SK-N-SH (cell line): ENCODE results near the gene PRF1. TPM values are rescaled to one million over a fixed set of nuclear protein-coding genes. Genes with fewer than 3 reads are reported as not detected.

Source experiments
- CTCF ChIA-PET: fragments of 300-600, 350-600 bp; formaldehyde crosslinking; extraction: SDS; loops from one replicate; lab custom pipeline; 2021; lab: Yijun Ruan, JAX
- POLR2A ChIA-PET: fragments of 350-600 bp; sonication (Branson Sonifier 250); formaldehyde crosslinking; extraction: SDS; loops from one replicate; lab custom pipeline; 2020; ENCODE audit warnings: antibody characterized with exemption, inconsistent platforms; lab: Yijun Ruan, JAX
- DNase-seq: peaks from one replicate; pipeline ENCODE4 v3.0.0; 2012
- H2AFZ ChIP-seq: fragments of 200-600 bp; sonication (generic); 2 replicates; pipeline ENCODE4 v1.8.1; 2016; ENCODE audit warnings: antibody characterized with exemption, mild to moderate bottlenecking, low read depth
- H3F3A ChIP-seq: fragments of 200-600 bp; sonication (generic); replicated peaks from 2 replicates; pipeline ENCODE3; 2016; ENCODE audit warnings: antibody characterized with exemption, mild to moderate bottlenecking; ENCODE audit not compliant: insufficient read depth
- H3K27ac ChIP-seq, 2 experiments: fragments of 200-500 bp in 1 of 2; fragments of 200-600 bp in 1 of 2; sonication (Bioruptor generic) in 1 of 2; sonication (generic), shearing (Covaris generic) in 1 of 2; 2 replicates each; pipeline versions ENCODE4 v1.5.1 to v1.6.1; 2014 to 2016; ENCODE audit warnings: low read depth in 2 of 2, inconsistent platforms in 1 of 2, low read length in 1 of 2, mild to moderate bottlenecking in 1 of 2, mixed read lengths in 1 of 2
- H3K27me3 ChIP-seq: fragments of 200-600 bp; sonication (generic), shearing (Covaris generic); 2 replicates; pipeline ENCODE4 v1.6.1; 2016; ENCODE audit warnings: mixed run types; ENCODE audit not compliant: insufficient read depth
- H3K36me3 ChIP-seq, 2 experiments: fragments of 200-500 bp in 1 of 2; fragments of 200-600 bp in 1 of 2; sonication (Bioruptor generic) in 1 of 2; sonication (generic) in 1 of 2; replicated peaks in 1 of 2; 2 replicates each; pipeline versions ENCODE3 to v1.5.1; 2014 to 2016; ENCODE audit warnings: low read length in 1 of 2, mild to moderate bottlenecking in 1 of 2; ENCODE audit not compliant: insufficient read depth in 2 of 2, control insufficient read depth in 1 of 2
- H3K4me1 ChIP-seq, 2 experiments: fragments of 200-500 bp in 1 of 2; fragments of 200-600 bp in 1 of 2; sonication (Bioruptor generic) in 1 of 2; sonication (generic), shearing (Covaris generic) in 1 of 2; 2 replicates each; pipeline versions ENCODE4 v1.5.1 to v1.6.1; 2014 to 2016; ENCODE audit warnings: low read depth in 1 of 2, low read length in 1 of 2, mixed run types in 1 of 2; ENCODE audit not compliant: insufficient read depth in 2 of 2, control insufficient read depth in 1 of 2
- H3K4me2 ChIP-seq: fragments of 200-600 bp; sonication (generic), shearing (Covaris generic); 2 replicates; pipeline ENCODE4 v1.6.1; 2017; ENCODE audit warnings: mixed run types
- H3K4me3 ChIP-seq, 2 experiments: fragments of 200-500 bp in 1 of 2; fragments of 200-600 bp in 1 of 2; sonication (Bioruptor generic) in 1 of 2; sonication (generic), shearing (Covaris generic) in 1 of 2; 2 replicates each; pipeline versions ENCODE4 v1.5.1 to v1.8.1; 2014 to 2016; ENCODE audit warnings: low read depth in 2 of 2, inconsistent platforms in 1 of 2, low read length in 1 of 2, mild to moderate bottlenecking in 1 of 2, mixed read lengths in 1 of 2, moderate library complexity in 1 of 2
- H3K79me2 ChIP-seq: fragments of 200-600 bp; sonication (generic); 2 replicates; pipeline ENCODE4 v1.8.1; 2017; ENCODE audit warnings: mild to moderate bottlenecking; ENCODE audit not compliant: insufficient read depth
- H3K9ac ChIP-seq: fragments of 200-600 bp; sonication (generic); 2 replicates; pipeline ENCODE4 v1.6.1; 2017; ENCODE audit warnings: mixed run types
- H3K9me2 ChIP-seq: fragments of 200-600 bp; sonication (generic); 2 replicates; pipeline ENCODE4 v1.6.1; 2017; ENCODE audit warnings: mixed run types
- H3K9me3 ChIP-seq: fragments of 200-600 bp; sonication (generic); 2 replicates; pipeline ENCODE4 v1.6.1; 2017; ENCODE audit warnings: mixed run types, mild to moderate bottlenecking, moderate library complexity
- H4K20me1 ChIP-seq: fragments of 200-600 bp; sonication (generic); 2 replicates; pipeline ENCODE4 v1.6.1; 2017; ENCODE audit warnings: mild to moderate bottlenecking, mixed run types; ENCODE audit not compliant: insufficient read depth
- EP300 ChIP-seq, 2 experiments: IDR thresholded peaks; 2 replicates each; pipeline versions ENCODE4 v1.4.0 to v1.6.1; 2012; ENCODE audit warnings: borderline replicate concordance in 1 of 2, low read depth in 1 of 2, low read length in 1 of 2
- FOXM1 ChIP-seq: IDR thresholded peaks from 2 replicates; pipeline ENCODE4 v1.4.0; 2012; ENCODE audit warnings: low read depth, mild to moderate bottlenecking
- MXI1 ChIP-seq: IDR thresholded peaks from 2 replicates; pipeline ENCODE4 v1.6.1; 2012; ENCODE audit warnings: mild to moderate bottlenecking, low read depth, low read length, improper control_type of control experiment
- NRF1 ChIP-seq: IDR thresholded peaks from 2 replicates; pipeline ENCODE4 v1.6.1; 2012; ENCODE audit warnings: low read depth, mild to moderate bottlenecking, low read length
- POLR2AphosphoS5 ChIP-seq: IDR thresholded peaks from 2 replicates; pipeline ENCODE4 v1.6.1; 2012; ENCODE audit warnings: low read depth, low read length
- RAD21 ChIP-seq: IDR thresholded peaks from 2 replicates; pipeline ENCODE4 v1.6.1; 2012; ENCODE audit warnings: mild to moderate bottlenecking, low read length
- RFX5 ChIP-seq: IDR thresholded peaks from 2 replicates; pipeline ENCODE4 v1.6.1; 2012; ENCODE audit warnings: mild to moderate bottlenecking, improper control_type of control experiment, low read length
- TAF1 ChIP-seq: IDR thresholded peaks from 2 replicates; pipeline ENCODE4 v1.6.1; 2012; ENCODE audit warnings: low read depth, mild to moderate bottlenecking, low read length, moderate library complexity, borderline replicate concordance
- TCF12 ChIP-seq: IDR thresholded peaks from 2 replicates; pipeline ENCODE4 v1.4.0; 2012
- TEAD4 ChIP-seq: IDR thresholded peaks from 2 replicates; pipeline ENCODE4 v1.4.0; 2012; ENCODE audit warnings: mild to moderate bottlenecking, borderline replicate concordance; ENCODE audit not compliant: insufficient read depth
- YY1 ChIP-seq: IDR thresholded peaks from 2 replicates; pipeline ENCODE4 v1.4.0; 2012; ENCODE audit warnings: low read depth, mild to moderate bottlenecking
- WGBS: methylation state at CpG from one replicate; pipeline ENCODE4 v1.1.6; 2017; ENCODE audit warnings: low lambda C conversion rate; 5-methylcytosine and 5-hydroxymethylcytosine counted together
- polyA plus RNA-seq, 3 experiments: library from polyadenylated mRNA; depleted of rRNA; stranded (reverse); fragments of >200 nt; gene quantifications; 2 replicates each; pipeline ENCODE4 v1.2.3, GENCODE V29; 2012
- TF ChIP-seq, protein P1 (sequence below): IDR thresholded peaks from 2 replicates; pipeline ENCODE4 v1.4.0; 2012; ENCODE audit warnings: low read depth, borderline replicate concordance
- TF ChIP-seq, protein P2 (sequence below): IDR thresholded peaks from 2 replicates; pipeline ENCODE4 v1.4.0; 2012; ENCODE audit warnings: low read depth, borderline replicate concordance
- TF ChIP-seq, protein P3 (sequence below): IDR thresholded peaks from 2 replicates; pipeline ENCODE4 v1.4.0; 2012; ENCODE audit warnings: low read depth
- TF ChIP-seq, protein P4 (sequence below): IDR thresholded peaks from 2 replicates; pipeline ENCODE4; 2012
- TF ChIP-seq, protein P5 (sequence below): fragments of 150-350 bp; IDR thresholded peaks from 2 replicates; pipeline ENCODE4 v1.6.1; 2016; ENCODE audit warnings: mild to moderate bottlenecking, low read depth, low read length

PRF1 gene
- polyA plus RNA-seq, 1 of the 3 experiments (the other 2 are of a cell fraction), result not detected

DNA sequence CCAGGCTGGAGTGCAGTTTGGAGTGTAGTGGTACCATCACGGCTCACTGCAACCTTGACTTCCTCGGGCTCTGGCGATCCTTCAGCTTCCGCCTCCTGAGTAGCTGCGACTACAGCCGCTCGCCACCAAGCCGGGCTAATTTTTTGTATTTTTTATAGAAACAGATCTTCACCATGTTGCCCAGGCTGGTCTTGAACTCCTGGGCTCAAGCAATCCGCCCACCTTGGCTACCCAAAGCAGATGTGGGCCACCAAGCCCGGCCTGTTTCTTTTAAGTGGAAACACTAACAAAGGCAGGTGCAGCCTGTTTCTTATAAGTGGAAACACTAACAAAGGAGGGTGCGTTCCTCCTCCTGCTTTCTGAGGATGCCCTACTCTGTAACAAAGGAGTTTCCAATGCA, 18.2 kb downstream of the PRF1 start:
- H3K36me3 ChIP-seq, result no peaks in the 10 kb centered on the region
- H3K27ac ChIP-seq, result peak overlapping the region in 1 of 2 experiments; percentile 74; a peak in 2 of 4 replicates
- no peaks in the 10 kb centered on the region for H3K79me2 ChIP-seq
- no peaks in the 10 kb centered on the region for H3F3A ChIP-seq
- POLR2A ChIA-PET, result interaction anchor here (1.1 to 1.5 kb wide), 3 partner anchors 9 to 88 kb away, joined by 3 to 10 read pairs (median 5); partner anchors contain the start of gene ADAMTS14
- WGBS, result 83% methylated on average over 11 of the region's 11 CpGs
- H3K9me2 ChIP-seq, result no peaks in the 10 kb centered on the region
- TF ChIP-seq YY1 (no peak), TCF12 (no peak), EP300 (IDR thresholded peaks at IDR 0.05; ENCODE audit: borderline replicate concordance in 1 of 2, low read depth in 1 of 2, low read length in 1 of 2) (no peak), NRF1 (no peak), RFX5 (no peak), FOXM1 (no peak)
- TF ChIP-seq, protein P1, sequence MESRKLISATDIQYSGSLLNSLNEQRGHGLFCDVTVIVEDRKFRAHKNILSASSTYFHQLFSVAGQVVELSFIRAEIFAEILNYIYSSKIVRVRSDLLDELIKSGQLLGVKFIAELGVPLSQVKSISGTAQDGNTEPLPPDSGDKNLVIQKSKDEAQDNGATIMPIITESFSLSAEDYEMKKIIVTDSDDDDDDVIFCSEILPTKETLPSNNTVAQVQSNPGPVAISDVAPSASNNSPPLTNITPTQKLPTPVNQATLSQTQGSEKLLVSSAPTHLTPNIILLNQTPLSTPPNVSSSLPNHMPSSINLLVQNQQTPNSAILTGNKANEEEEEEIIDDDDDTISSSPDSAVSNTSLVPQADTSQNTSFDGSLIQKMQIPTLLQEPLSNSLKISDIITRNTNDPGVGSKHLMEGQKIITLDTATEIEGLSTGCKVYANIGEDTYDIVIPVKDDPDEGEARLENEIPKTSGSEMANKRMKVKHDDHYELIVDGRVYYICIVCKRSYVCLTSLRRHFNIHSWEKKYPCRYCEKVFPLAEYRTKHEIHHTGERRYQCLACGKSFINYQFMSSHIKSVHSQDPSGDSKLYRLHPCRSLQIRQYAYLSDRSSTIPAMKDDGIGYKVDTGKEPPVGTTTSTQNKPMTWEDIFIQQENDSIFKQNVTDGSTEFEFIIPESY, result no peak
- TF ChIP-seq, protein P2, sequence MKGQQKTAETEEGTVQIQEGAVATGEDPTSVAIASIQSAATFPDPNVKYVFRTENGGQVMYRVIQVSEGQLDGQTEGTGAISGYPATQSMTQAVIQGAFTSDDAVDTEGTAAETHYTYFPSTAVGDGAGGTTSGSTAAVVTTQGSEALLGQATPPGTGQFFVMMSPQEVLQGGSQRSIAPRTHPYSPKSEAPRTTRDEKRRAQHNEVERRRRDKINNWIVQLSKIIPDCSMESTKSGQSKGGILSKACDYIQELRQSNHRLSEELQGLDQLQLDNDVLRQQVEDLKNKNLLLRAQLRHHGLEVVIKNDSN, result no peak
- no peak overlapping the region for H3K9ac ChIP-seq
- peaks cover 0 to 37% of the 10 kb centered on the region in 2 experiments; a peak in 3 of 4 replicates for H3K4me1 ChIP-seq
- H3K9me3 ChIP-seq, result no peaks in the 10 kb centered on the region
- CTCF ChIA-PET, result interaction anchor here (0.7 to 1.2 kb wide), 4 partner anchors 12 to 123 kb away, joined by 3 to 4 read pairs (median 3); no protein-coding TSS in a partner anchor
- peaks cover 22% of the 10 kb centered on the region; the same call in 1 of the 2 replicates for H3K27me3 ChIP-seq
- no peak overlapping the region for H2AFZ ChIP-seq
- no peak for DNase-seq
- no peak overlapping the region for H3K4me3 ChIP-seq
- no peak overlapping the region for H3K4me2 ChIP-seq
- no peaks in the 10 kb centered on the region for H4K20me1 ChIP-seq

DNA sequence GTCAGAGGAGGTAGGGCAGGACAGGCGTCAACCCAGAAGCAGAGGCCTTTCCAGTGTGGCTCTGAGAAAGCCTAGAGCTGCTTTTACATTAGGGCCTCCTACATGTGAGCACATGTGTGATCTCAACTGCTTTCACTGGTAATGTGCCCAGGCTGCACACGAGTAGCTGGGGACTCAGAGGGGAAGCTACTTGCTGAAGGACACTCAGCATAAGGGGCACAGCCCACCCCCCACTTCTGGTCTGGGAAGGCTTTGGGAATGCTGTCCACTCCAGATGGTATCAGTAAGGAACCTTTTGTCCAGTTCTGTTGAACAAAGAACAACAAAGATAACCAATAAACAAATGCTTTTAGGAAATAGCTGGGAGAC, 18.9 kb downstream of the PRF1 start:
- no peak overlapping the region for H2AFZ ChIP-seq
- ChIA-PET CTCF (interaction anchor here (0.7 to 0.8 kb wide), 2 partner anchors 18 to 25 kb away, joined by 3 to 4 read pairs; no protein-coding TSS in a partner anchor), POLR2A (no interaction called here)
- 17% methylated on average over 1 of the region's 2 CpGs for WGBS
- no peaks in the 10 kb centered on the region for H3K9me3 ChIP-seq
- H4K20me1 ChIP-seq, result no peaks in the 10 kb centered on the region
- peaks cover 0 to 37% of the 10 kb centered on the region in 2 experiments; a peak in 3 of 4 replicates for H3K4me1 ChIP-seq
- DNase-seq, result no peak
- no peak overlapping the region for H3K4me3 ChIP-seq
- no peaks in the 10 kb centered on the region for H3F3A ChIP-seq
- H3K27ac ChIP-seq, result peak overlapping the region in 1 of 2 experiments; percentile 60; a peak in 2 of 4 replicates
- no peak overlapping the region for H3K4me2 ChIP-seq
- H3K27me3 ChIP-seq, result peaks cover 17% of the 10 kb centered on the region; the same call in 1 of the 2 replicates
- no peaks in the 10 kb centered on the region for H3K36me3 ChIP-seq
- no peak for TF ChIP-seq TAF1
- TF ChIP-seq TEAD4, result no peak
- TF ChIP-seq, protein P3, sequence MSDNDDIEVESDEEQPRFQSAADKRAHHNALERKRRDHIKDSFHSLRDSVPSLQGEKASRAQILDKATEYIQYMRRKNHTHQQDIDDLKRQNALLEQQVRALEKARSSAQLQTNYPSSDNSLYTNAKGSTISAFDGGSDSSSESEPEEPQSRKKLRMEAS, result no peak
- no peak for TF ChIP-seq EP300 (IDR thresholded peaks at IDR 0.05; ENCODE audit: borderline replicate concordance in 1 of 2, low read depth in 1 of 2, low read length in 1 of 2)
- no peak for TF ChIP-seq MXI1
- no peak for TF ChIP-seq POLR2AphosphoS5
- TF ChIP-seq RAD21, result no peak
- TF ChIP-seq, protein P4, sequence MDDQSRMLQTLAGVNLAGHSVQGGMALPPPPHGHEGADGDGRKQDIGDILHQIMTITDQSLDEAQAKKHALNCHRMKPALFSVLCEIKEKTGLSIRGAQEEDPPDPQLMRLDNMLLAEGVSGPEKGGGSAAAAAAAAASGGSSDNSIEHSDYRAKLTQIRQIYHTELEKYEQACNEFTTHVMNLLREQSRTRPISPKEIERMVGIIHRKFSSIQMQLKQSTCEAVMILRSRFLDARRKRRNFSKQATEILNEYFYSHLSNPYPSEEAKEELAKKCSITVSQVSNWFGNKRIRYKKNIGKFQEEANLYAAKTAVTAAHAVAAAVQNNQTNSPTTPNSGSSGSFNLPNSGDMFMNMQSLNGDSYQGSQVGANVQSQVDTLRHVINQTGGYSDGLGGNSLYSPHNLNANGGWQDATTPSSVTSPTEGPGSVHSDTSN, result no peak
- no peak for TF ChIP-seq NRF1
- TF ChIP-seq, protein P2, result no peak
- TF ChIP-seq YY1, result no peak
- TF ChIP-seq, protein P5, sequence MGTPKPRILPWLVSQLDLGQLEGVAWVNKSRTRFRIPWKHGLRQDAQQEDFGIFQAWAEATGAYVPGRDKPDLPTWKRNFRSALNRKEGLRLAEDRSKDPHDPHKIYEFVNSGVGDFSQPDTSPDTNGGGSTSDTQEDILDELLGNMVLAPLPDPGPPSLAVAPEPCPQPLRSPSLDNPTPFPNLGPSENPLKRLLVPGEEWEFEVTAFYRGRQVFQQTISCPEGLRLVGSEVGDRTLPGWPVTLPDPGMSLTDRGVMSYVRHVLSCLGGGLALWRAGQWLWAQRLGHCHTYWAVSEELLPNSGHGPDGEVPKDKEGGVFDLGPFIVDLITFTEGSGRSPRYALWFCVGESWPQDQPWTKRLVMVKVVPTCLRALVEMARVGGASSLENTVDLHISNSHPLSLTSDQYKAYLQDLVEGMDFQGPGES, result no peak
- no peaks in the 10 kb centered on the region for H3K9me2 ChIP-seq
- no peak overlapping the region for H3K9ac ChIP-seq
- no peaks in the 10 kb centered on the region for H3K79me2 ChIP-seq
